Measurements from ENCODE around the gene RAB6B.

- TF ChIP-seq CTCF (IDR thresholded peaks at IDR 0.05 in 2 of 3, conservative IDR thresholded peaks at IDR 0.05 in 1 of 3; ENCODE audit: borderline replicate concordance in 1 of 3, insufficient read depth in 1 of 3, low read depth in 2 of 3, low read length in 2 of 3) (no peak), EZH2 (IDR thresholded peaks at IDR 0.05) (no peak)
Measured at GRCh38 chr3:133827136-133827535, 68.5 kb downstream of the RAB6B start.

All from HCT116 (cell line).